Activated T-cell treated with anti-CD3 and anti-CD28 coated beads, Interleukin-2, amount 50 U/mL, for 1 hour (primary cell): ENCODE measurements around the gene FIGNL1.
"Not testable (repeated sequence)": the region's sequence is repeated elsewhere in the genome, so short reads cannot be mapped to it uniquely, and the experiment has no call there.

ENCODE experiments used
- DNase-seq: peaks from one replicate; pipeline ENCODE4 v3.0.0-alpha.2; 2020

FIGNL1 gene

GRCh38 chr7:50470250-50471163 is 20.4 kb upstream of the FIGNL1 start:
- DNase-seq = no peak

- no peak for DNase-seq
These were observed 19.0 kb upstream of the FIGNL1 start for GRCh38 chr7:50469181-50469580.

- peak; percentile 80 for DNase-seq
These were observed 17.9 kb upstream of the FIGNL1 start for GRCh38 chr7:50467817-50468610.

- no peak for DNase-seq
These were observed 16.9 kb upstream of the FIGNL1 start for GRCh38 chr7:50466815-50467585.

GRCh38 chr7:50463035-50463434 is 12.9 kb upstream of the FIGNL1 start:
- DNase-seq = no peak

GRCh38 chr7:50462361-50462760 is 12.2 kb upstream of the FIGNL1 start:
- DNase-seq = no peak

- DNase-seq = no peak
These were observed 11.5 kb upstream of the FIGNL1 start for GRCh38 chr7:50461695-50462094.

GRCh38 chr7:50459183-50459582 is 9.0 kb upstream of the FIGNL1 start:
- DNase-seq = not testable (repeated sequence)

- not testable (repeated sequence) for DNase-seq
These were observed 8.5 kb upstream of the FIGNL1 start for GRCh38 chr7:50458651-50459050.

- no peak for DNase-seq
These were observed 6.4 kb upstream of the FIGNL1 start for GRCh38 chr7:50456371-50457123.

- DNase-seq = no peak
These were observed 5.5 kb upstream of the FIGNL1 start for GRCh38 chr7:50455658-50456057.

- no peak for DNase-seq
These were observed 4.8 kb upstream of the FIGNL1 start for GRCh38 chr7:50454968-50455367.

- DNase-seq = no peak
These were observed 461 bp upstream of the FIGNL1 start for GRCh38 chr7:50450590-50451032.

- DNase-seq = no peak
These were observed 659 bp downstream of the FIGNL1 start for GRCh38 chr7:50449501-50449880.

GRCh38 chr7:50448823-50449222 is 1.3 kb downstream of the FIGNL1 start:
- DNase-seq = no peak

- DNase-seq = no peak
These were observed 3.6 kb downstream of the FIGNL1 start for GRCh38 chr7:50446542-50446960.

- no peak for DNase-seq
These were observed 13.9 kb downstream of the FIGNL1 start for GRCh38 chr7:50436133-50436806.

GRCh38 chr7:50431722-50432305 is 18.3 kb downstream of the FIGNL1 start:
- no peak for DNase-seq

- DNase-seq = no peak
These were observed 18.8 kb downstream of the FIGNL1 start for GRCh38 chr7:50431316-50431715.

- no peak for DNase-seq
These were observed 21.2 kb downstream of the FIGNL1 start for GRCh38 chr7:50428911-50429310.

- no peak for DNase-seq
These were observed 22.6 kb downstream of the FIGNL1 start for GRCh38 chr7:50427518-50427917.
